ENCODE data around the gene C1orf35.

C1orf35 gene

DNA sequence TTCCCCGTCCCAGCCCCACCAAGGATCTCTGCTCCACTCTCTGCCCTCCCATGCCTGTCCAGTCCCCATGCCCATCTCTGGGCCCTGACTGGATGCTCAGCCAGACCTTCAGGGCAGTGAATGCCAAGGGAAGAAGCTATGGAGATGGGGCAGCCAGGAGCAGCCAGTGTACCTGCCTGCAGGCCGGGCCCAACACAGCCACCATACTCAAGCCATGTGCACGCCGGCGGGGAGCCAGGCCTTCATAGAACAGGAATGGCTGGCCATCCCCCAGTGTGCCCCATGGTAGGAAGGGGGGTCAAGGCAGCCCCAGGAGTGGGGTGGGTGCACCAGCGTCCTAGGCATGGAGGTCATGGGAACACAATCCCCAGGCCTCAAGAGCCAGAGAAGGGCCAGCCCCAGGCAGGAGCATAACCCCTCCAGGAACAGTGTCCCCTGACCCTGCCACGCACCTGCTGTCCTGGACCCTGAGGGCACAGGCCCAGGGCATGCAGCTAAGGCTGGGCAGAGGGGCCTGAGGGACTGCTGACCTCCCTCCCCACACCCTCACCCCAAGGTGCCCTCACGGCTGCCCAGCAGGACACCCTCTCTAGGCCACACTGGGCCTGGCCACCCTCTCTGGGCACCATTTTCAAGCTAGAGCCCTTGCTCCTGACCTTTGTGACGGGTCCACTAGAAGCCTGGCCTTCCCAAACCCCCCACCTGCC is 40.9 kb downstream of the C1orf35 start:
- no peak for DNase-seq

DNA sequence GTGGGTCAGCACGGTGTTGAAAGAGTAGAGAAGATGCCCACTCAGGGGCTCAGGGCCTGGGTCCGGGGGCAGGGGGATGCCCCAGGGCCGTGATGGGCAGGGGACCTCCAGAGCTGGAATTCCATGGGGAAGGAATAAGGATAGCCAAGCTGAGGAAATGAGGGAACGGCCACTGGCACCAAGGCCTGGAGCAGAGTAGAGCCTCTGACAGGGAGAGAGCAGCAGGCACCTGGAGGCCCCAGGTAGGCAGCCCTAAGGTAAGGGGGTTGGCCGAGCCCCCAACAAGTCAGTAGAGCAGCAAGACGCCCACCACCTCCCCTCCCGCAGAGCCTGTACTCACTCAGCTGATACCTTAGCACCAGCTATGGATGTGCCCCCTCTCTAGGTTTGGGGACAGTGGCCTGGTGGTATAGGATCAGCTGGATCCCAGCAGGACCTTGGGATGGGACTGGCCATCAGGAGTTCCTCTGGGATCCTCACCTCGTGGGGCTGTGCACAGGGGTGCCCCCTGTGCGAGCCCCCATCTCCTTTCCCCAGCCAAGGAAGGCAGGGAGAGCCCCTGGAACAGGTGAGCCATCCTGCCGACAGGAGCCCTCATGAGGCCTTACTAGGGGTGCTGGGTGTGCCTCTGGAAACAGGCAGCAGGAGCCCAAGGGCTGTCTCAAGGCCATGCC is 41.6 kb downstream of the C1orf35 start:
- DNase-seq, result no peak

DNA sequence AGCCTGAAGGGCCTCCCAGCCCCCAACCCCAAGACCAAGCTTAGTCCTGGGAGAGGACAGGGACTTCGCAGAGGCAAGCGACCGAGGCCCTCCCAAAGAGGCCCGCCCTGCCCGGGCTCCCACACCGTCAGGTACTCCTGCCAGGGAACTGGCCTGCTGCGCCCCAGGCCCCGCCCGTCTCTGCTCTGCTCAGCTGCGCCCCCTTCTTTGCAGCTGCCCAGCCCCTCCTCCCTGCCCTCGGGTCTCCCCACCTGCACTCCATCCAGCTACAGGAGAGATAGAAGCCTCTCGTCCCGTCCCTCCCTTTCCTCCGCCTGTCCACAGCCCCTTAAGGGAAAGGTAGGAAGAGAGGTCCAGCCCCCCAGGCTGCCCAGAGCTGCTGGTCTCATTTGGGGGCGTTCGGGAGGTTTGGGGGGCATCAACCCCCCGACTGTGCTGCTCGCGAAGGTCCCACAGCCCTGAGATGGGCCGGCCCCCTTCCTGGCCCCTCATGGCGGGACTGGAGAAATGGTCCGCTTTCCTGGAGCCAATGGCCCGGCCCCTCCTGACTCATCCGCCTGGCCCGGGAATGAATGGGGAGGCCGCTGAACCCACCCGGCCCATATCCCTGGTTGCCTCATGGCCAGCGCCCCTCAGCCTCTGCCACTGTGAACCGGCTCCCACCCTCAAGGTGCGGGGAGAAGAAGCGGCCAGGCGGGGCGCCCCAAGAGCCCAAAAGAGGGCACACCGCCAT is 42.5 kb downstream of the C1orf35 start:
- no peak for DNase-seq

DNA sequence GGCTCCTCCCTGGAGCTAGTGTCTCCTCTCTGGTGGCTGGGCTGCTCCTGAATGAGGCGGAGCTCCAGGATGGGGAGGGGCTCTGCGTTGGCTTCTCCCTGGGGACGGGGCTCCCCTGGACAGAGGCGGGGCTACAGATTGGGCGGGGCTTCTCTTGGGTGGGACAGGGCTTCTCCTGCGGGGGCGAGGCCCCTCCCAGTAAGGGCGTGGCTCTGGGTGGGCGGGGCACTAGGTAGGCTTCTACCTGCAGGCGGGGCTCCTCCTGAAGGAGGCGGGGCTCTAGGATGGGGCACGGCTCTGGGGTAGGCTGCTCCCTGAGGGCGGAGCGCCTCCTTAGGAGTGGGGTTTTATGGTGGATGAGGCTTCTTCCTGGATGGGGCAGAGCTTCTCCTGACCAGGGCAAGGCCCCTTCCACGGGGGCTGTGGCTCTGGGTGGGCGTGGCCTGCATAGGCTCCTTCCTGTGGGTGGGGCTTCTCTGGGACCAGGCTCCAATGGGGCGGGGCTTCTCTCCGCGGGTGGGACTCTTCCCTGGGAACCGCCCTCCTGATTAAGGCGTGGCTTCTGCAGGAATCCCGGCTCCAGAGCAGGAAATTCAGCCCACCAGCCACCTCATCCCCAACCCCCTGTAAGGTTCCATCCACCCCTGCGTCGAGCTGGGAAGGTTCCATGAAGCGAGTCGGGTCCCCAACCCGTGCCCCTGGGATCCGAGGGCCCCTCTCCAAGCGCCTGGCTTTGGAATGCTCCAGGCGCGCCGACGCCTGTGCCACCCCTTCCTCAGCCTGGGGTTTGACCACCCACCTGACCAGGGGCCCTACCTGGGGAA is 43.3 kb downstream of the C1orf35 start:
- DNase-seq, result peak; percentile 85

DNA sequence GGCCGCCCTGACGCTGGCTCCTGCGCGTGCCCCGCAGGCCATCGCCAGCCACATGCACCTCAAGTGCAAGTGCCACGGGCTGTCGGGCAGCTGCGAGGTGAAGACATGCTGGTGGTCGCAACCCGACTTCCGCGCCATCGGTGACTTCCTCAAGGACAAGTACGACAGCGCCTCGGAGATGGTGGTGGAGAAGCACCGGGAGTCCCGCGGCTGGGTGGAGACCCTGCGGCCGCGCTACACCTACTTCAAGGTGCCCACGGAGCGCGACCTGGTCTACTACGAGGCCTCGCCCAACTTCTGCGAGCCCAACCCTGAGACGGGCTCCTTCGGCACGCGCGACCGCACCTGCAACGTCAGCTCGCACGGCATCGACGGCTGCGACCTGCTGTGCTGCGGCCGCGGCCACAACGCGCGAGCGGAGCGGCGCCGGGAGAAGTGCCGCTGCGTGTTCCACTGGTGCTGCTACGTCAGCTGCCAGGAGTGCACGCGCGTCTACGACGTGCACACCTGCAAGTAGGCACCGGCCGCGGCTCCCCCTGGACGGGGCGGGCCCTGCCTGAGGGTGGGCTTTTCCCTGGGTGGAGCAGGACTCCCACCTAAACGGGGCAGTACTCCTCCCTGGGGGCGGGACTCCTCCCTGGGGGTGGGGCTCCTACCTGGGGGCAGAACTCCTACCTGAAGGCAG is 44.0 kb downstream of the C1orf35 start:
- DNase-seq, result peak; percentile 65

DNA sequence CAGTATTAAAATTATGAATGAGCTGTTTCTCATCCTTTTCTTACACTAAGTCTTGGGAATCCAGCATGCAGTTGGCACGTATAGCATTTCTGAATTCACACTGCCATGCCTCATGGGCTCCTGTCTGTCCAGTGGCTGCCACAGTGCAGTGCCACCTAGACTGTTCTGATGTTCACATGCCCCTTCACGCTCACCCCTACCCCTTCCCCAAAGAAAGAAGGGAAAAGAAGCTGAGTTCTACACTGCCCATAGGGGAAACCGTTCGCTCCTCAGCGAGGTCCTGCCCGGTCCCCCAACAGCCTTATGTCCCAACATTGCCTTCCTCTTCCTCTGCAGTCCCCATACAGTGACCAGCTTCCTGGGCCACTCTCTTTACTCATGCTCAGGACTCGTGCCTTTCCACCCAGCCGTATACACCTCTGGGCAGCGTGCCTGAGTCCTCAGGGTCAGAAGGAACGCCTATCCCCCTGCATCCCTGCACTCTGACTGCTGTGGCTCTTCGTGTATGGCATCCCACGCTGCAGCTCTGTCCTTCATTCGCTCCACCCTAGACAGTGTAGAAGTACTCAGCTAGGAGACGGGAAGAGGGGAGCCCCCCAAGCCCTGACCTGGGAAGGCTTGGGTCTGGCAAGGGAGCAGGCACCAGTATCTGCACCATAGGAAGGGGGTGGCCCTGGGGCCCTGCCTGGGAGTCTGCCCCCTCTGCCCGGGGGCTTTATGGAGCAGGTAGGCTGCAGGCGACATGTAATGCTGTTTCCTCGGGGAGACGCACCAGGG is 44.8 kb downstream of the C1orf35 start:
- DNase-seq, result no peak

Data from CD4-positive, alpha-beta T cell treated with Interleukin-17A for 1 hour (primary cell).